ENCODE results near the gene REEP6. TPM values are rescaled to one million over a fixed set of nuclear protein-coding genes. Genes with fewer than 3 reads are reported as not detected.
A peak's percentile ranks its signal among the peaks of the same experiment; 100 is the strongest.

REEP6 gene
- polyA plus RNA-seq, 1 of the 3 experiments (the other 2 are of a cell fraction) = 9.1 TPM

DNA sequence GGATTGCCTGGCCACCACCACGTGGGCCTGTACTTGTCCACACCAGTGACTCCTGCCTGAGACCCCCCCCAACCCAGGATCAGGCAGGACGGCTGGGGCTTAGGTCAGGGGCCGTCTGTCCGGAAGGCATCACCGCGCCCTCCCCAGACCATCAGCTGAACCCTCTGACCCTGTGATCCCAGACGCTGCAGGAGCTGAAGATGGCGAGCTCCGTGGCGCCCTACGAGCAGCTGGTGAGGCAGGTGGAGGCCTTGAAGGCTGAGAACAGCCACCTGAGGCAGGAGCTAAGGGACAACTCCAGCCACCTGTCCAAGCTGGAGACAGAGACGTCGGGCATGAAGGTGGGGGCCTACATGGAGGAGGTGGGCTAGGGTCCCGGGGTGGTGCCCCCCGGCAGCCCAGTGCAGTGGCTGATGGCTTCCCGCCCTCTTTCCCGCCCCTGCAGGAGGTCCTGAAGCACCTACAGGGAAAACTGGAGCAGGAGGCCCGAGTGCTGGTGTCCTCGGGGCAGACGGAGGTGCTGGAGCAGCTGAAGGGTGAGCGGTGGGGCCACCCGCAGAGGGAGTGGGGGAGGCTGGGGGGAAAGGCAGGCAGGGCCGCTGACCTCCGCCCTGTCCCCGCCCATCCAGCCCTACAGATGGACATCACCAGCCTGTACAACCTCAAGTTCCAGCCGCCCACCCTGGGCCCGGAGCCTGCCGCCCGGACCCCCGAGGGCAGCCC, 38.0 kb upstream of the REEP6 start:
- POLR2A ChIA-PET = interaction anchor here (1.0 to 1.1 kb wide), 2 partner anchors 9 to 114 kb away, joined by 3 to 5 read pairs; no protein-coding TSS in a partner anchor

DNA sequence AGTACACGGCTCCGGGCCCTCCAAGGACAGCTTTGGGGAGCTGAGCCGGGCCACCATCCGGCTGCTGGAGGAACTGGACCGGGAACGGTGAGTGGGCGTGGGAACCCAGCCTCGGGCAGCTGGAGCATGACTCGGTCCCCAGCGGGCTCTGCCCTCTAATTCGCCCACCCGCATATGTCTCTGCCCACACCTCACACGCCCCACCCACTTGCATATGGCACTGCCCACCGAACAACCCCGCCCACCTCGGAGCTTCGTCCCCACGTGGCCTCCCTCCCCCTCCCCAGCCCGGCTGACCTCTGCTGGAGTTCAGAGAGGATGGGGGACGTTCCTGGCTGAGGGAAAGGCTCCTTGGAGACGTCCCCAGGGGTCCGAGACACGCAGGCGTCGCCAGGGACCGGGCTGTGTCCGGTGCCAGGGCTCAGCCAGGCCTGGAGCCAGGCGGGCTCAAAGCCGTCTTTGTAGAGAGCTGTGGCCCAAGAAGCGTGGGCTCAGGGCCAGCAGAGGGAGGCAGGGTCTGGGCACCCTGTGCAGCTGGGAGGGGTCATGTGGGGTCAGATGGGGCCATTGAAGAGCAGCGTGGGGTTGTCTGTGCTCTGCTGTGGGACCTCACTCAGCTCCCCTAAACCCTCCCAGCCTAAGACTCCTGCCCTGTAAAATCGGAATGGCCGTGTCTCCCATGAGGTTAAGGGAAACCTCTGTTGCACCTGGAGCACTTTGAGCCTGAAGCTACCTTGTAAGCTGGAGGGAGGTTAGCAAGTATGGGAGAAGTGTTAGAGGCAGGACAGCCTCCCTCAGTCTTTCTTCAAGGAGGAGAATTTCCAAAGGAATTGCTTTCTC, 37.2 kb upstream of the REEP6 start:
- no peak overlapping the region for H3K4me3 ChIP-seq (ENCODE audit: low read depth in 2 of 2, low read length in 1 of 2)
- no peaks in the 10 kb centered on the region for H3K9me2 ChIP-seq
- H3K36me3 ChIP-seq (replicated peaks in 1 of 2; ENCODE audit: control insufficient read depth in 1 of 2, insufficient read depth in 2 of 2, low read length in 1 of 2) = no peaks in the 10 kb centered on the region
- no peak overlapping the region for H3K9ac ChIP-seq
- peaks cover 0 to 35% of the 10 kb centered on the region in 2 experiments; a peak in 1 of 4 replicates for H3K4me1 ChIP-seq (ENCODE audit: control insufficient read depth in 1 of 2, insufficient read depth in 2 of 2, low read depth in 1 of 2, low read length in 1 of 2)
- no peak overlapping the region for H2AFZ ChIP-seq (ENCODE audit: low read depth)
- ChIA-PET CTCF (interaction anchor here (0.7 to 3.5 kb wide), 4 partner anchors 9 to 49 kb away, joined by 3 to 16 read pairs (median 4); no protein-coding TSS in a partner anchor), POLR2A (interaction anchor here (0.7 to 2.7 kb wide), 4 partner anchors 9 to 184 kb away, joined by 3 to 10 read pairs (median 4); partner anchors contain the start of gene CIRBP)
- H4K20me1 ChIP-seq (ENCODE audit: insufficient read depth) = peaks cover 18% of the 10 kb centered on the region; the same call in 1 of the 2 replicates
- H3K27me3 ChIP-seq (ENCODE audit: insufficient read depth) = no peaks in the 10 kb centered on the region
- WGBS (ENCODE audit: low lambda C conversion rate) = 75% methylated on average over 26 of the region's 33 CpGs
- DNase-seq = peak; percentile 75
- H3K27ac ChIP-seq (ENCODE audit: low read depth in 2 of 2, low read length in 1 of 2) = no peak overlapping the region; a peak in 1 of 4 replicates
- H3K9me3 ChIP-seq = no peaks in the 10 kb centered on the region
- H3K79me2 ChIP-seq (ENCODE audit: insufficient read depth) = no peaks in the 10 kb centered on the region
- peaks cover 15% of the 10 kb centered on the region for H3F3A ChIP-seq (replicated peaks; ENCODE audit: insufficient read depth)
- TF ChIP-seq SMC3 (IDR thresholded peaks at IDR 0.05; ENCODE audit: low read depth, low read length) = no peak
- TF ChIP-seq EZH2phosphoT487 (IDR thresholded peaks at IDR 0.05; ENCODE audit: borderline replicate concordance, low read depth) = no peak
- TF ChIP-seq EP300 (IDR thresholded peaks at IDR 0.05; ENCODE audit: borderline replicate concordance in 1 of 2, low read depth in 1 of 2, low read length in 1 of 2) = no peak
- TF ChIP-seq TEAD4 (IDR thresholded peaks at IDR 0.05; ENCODE audit: borderline replicate concordance, insufficient read depth) = no peak
- no peak for TF ChIP-seq RAD21 (IDR thresholded peaks at IDR 0.05; ENCODE audit: low read length)
- no peak for TF ChIP-seq FOXM1 (IDR thresholded peaks at IDR 0.05; ENCODE audit: low read depth)
- TF ChIP-seq NFIC (IDR thresholded peaks at IDR 0.05; ENCODE audit: borderline replicate concordance) = no peak
- TF ChIP-seq GABPA (IDR thresholded peaks at IDR 0.05; ENCODE audit: low read depth) = no peak
- no peak overlapping the region for H3K4me2 ChIP-seq

More for the DNA sequence above, 38.0 kb upstream of the REEP6 start:
- WGBS (ENCODE audit: low lambda C conversion rate) = 87% methylated on average over 9 of the region's 30 CpGs
- no peak overlapping the region for H3K9ac ChIP-seq
- H3K4me3 ChIP-seq (ENCODE audit: low read depth in 2 of 2, low read length in 1 of 2) = peak overlapping the region in 1 of 2 experiments; percentile 60; a peak in 1 of 4 replicates
- H3K27me3 ChIP-seq (ENCODE audit: insufficient read depth) = no peaks in the 10 kb centered on the region
- H3K4me1 ChIP-seq (ENCODE audit: control insufficient read depth in 1 of 2, insufficient read depth in 2 of 2, low read depth in 1 of 2, low read length in 1 of 2) = peaks cover 0 to 36% of the 10 kb centered on the region in 2 experiments; a peak in 1 of 4 replicates
- peaks cover 19% of the 10 kb centered on the region for H3F3A ChIP-seq (replicated peaks; ENCODE audit: insufficient read depth)
- no peaks in the 10 kb centered on the region for H3K9me2 ChIP-seq
- CTCF ChIA-PET = interaction anchor here (1.4 to 3.5 kb wide), 4 partner anchors 8 to 187 kb away, joined by 5 to 16 read pairs (median 6); partner anchors contain the start of gene RPS15
- H3K79me2 ChIP-seq (ENCODE audit: insufficient read depth) = no peaks in the 10 kb centered on the region
- H2AFZ ChIP-seq (ENCODE audit: low read depth) = no peak overlapping the region
- H3K27ac ChIP-seq (ENCODE audit: low read depth in 2 of 2, low read length in 1 of 2) = peak overlapping the region in 1 of 2 experiments; percentile 86; a peak in 1 of 4 replicates
- peaks cover 18% of the 10 kb centered on the region; the same call in 1 of the 2 replicates for H4K20me1 ChIP-seq (ENCODE audit: insufficient read depth)
- TF ChIP-seq NRF1 (IDR thresholded peaks at IDR 0.05; ENCODE audit: low read depth, low read length) = no peak
- no peak for DNase-seq
- H3K4me2 ChIP-seq = no peak overlapping the region
- H3K36me3 ChIP-seq (replicated peaks in 1 of 2; ENCODE audit: control insufficient read depth in 1 of 2, insufficient read depth in 2 of 2, low read length in 1 of 2) = no peaks in the 10 kb centered on the region
- no peaks in the 10 kb centered on the region for H3K9me3 ChIP-seq

Measured in SK-N-SH (cell line).